GM23248 (cell line): ENCODE results near the gene FTH1.

Experiments
- EZH2 ChIP-seq: fragments of 200-600 bp; sonication (generic); IDR thresholded peaks from 2 replicates; pipeline ENCODE4 v1.6.1; 2018; ENCODE audit warnings: antibody characterized with exemption, mild to moderate bottlenecking; ENCODE audit not compliant: insufficient read depth, poor library complexity, severe bottlenecking
- EZH2phosphoT487 ChIP-seq: fragments of 200-600 bp; sonication (generic); IDR thresholded peaks from 2 replicates; pipeline ENCODE4 v1.6.1; 2018; ENCODE audit warnings: antibody characterized with exemption, moderate library complexity, mild to moderate bottlenecking, low read depth; ENCODE audit not compliant: insufficient read depth

DNA sequence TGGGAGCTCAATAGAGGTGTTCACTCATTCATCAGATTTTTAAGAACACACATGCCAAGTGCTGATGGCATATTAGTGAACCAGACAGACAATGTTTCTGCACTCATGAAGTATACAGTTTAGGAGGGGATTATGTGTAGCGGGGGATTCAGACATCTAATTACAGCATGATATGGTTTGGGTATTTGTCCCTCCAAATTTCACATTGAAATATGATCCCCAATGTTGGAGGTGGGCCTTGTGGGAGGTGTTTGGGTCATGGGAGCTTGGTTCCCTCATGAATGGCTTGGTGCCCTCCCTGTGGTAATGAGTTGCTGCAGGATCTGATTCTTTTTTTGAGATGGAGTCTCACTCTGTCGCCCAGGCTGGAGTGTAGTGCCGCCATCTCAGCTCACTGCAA, 41.2 kb downstream of the FTH1 start:
- TF ChIP-seq EZH2 (no peak), EZH2phosphoT487 (no peak)
